Measurements from ENCODE around the gene WDR48. TPM values are rescaled to one million over a fixed set of nuclear protein-coding genes. Genes with fewer than 3 reads are reported as not detected.

Gene WDR48
- total and polyA plus RNA-seq, 12 donors: 8.0 to 37.2 (median 28.7) TPM

DNA sequence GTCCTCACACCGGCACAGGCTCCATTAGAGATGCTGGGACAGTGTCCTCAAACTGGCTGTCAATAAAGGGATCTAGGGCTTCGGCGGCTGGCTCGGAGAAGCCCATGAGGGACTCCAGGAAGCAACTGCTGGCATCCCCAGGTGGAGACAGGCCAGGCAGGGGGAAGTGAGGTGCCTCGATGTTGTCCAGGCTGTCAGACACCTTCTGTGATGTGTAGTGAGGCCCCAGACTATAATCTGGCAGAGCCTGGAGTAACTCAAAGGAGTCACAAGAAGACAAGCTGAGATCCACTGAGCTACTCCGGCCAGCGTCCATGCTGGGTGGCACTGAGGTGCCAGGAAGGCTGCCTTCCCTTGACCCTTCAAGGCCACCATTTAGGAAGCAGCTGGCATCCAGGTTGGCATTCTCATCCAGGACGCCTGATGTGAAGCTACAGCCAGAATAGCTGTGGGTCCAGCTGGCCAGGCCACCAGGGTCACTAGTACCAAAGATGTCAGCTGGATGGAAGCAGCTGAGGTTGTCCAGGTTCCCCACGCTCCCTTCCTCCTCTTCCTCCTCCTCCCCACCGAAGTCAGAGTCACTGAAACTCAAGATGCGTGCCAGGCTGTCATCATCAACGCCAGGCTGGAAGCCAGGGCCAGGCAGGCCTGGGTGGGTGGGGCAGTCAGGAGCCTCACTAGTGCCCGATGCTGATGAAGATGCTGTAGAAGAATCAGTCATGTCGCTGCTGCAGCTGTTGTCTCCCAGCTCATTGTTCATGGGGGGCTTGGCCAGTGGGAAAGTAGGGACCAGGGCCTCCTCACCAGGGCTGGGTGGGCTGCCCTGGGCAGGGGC is 91.5 kb downstream of the WDR48 start:
- DNase-seq: no peak
- no peaks in the 10 kb centered on the region for H3K9me3 ChIP-seq
- no peak for ATAC-seq
- peaks cover 49 to 91% (median 71%) of the 10 kb centered on the region in 9 donors for H3K4me1 ChIP-seq
- H3K36me3 ChIP-seq: peaks cover 0 to 75% (median 41%) of the 10 kb centered on the region in 9 donors
- no peaks in the 10 kb centered on the region for H3K27me3 ChIP-seq
- peak overlapping the region in 1 of 10 donors; percentile 61 for H3K27ac ChIP-seq
- 70 to 74% methylated on average over 14 of the region's 14 CpGs for WGBS, 2 donors
- TF ChIP-seq, protein P1, sequence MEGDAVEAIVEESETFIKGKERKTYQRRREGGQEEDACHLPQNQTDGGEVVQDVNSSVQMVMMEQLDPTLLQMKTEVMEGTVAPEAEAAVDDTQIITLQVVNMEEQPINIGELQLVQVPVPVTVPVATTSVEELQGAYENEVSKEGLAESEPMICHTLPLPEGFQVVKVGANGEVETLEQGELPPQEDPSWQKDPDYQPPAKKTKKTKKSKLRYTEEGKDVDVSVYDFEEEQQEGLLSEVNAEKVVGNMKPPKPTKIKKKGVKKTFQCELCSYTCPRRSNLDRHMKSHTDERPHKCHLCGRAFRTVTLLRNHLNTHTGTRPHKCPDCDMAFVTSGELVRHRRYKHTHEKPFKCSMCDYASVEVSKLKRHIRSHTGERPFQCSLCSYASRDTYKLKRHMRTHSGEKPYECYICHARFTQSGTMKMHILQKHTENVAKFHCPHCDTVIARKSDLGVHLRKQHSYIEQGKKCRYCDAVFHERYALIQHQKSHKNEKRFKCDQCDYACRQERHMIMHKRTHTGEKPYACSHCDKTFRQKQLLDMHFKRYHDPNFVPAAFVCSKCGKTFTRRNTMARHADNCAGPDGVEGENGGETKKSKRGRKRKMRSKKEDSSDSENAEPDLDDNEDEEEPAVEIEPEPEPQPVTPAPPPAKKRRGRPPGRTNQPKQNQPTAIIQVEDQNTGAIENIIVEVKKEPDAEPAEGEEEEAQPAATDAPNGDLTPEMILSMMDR (IDR thresholded peaks at IDR 0.05): no peak
- intact Hi-C loops (cut with DNase I): loop anchor here in 2 of 10 donors (5.0 to 10.0 kb wide), 2 partner anchors 39 to 242 kb away; partner anchors contain the start of gene SLC25A38 (in 1 of the 2)
- H3K4me3 ChIP-seq: no peak overlapping the region

DNA sequence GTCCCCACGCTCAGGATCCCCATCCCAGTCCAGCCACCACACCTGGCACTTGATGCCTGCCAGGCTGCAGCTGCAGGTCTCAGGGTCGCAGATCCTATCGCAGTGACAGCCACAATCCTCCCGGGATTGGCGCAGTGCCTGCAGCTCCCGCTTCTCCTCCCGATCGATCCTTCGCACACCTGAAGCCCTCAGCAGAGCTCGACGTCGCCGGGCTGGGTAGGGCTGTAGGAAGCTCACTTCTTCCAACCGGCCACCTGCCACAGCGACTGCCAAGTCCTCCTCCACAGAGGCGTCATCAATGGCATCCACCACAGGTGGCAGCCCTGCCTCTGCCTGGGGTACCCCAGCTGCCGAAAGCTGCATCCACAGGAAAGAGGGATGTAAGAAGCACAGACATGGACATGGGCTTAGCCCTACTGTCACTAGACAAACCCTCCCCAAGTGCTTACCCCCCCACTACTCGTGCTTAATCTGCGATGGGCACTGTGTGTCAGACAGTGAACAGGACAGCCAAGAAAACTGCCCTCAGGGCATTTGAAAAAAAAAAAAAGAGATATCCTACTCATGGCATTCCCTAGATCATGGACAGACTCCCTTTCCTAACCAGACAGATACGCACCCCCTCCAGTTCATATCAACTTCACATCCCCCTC is 92.4 kb downstream of the WDR48 start:
- 89 to 91% methylated on average over 20 of the region's 20 CpGs for WGBS, 2 donors
- Histone ChIP-seq H3K27me3 (no peaks in the 10 kb centered on the region), H3K4me3 (no peak overlapping the region), H3K27ac (no peak overlapping the region), H3K9me3 (no peaks in the 10 kb centered on the region), H3K4me1 (peaks cover 57 to 94% (median 75%) of the 10 kb centered on the region in 9 donors), H3K36me3 (peaks cover 0 to 72% (median 41%) of the 10 kb centered on the region in 9 donors)
- TF ChIP-seq, protein P1 (IDR thresholded peaks at IDR 0.05): no peak
- intact Hi-C loops (cut with DNase I): loop anchor here in 2 of 10 donors (5.0 to 10.0 kb wide), 2 partner anchors 38 to 241 kb away; partner anchors contain the start of gene SLC25A38 (in 1 of the 2)
- no peak for ATAC-seq
- DNase-seq: no peak

DNA sequence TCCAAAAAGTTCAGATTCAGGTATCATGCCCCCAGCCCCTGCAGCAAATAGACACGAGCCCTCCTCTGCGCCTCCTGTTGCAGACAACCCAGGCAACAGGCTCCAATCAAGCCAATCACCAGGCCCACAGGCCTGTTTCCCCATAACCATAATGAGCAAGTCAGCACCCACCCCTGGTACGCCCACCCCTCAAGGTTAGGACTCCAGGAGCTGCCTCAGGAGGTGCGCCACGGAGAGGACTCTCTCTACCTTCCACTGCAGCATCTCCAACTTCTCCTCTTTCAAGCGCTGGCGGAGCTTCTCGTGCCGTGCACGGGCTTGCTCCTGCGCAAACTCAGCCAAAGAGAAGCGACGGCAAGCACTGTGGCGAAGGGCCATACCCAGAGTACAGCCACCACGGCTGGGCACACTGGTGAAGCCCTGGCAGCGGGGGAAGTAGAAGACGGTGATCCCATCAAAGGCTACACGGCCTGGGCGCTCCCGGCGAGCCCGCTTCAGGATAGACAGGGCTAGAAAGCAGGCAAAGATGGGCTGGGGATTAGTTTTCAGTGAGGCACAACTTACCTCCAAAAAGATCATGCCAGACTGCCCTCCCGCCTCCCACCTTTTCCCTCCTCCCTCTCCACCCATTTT is 93.0 kb downstream of the WDR48 start:
- TF ChIP-seq, protein P1 (IDR thresholded peaks at IDR 0.05): no peak
- Histone ChIP-seq H3K9me3 (no peaks in the 10 kb centered on the region), H3K4me3 (no peak overlapping the region), H3K4me1 (peaks cover 60 to 94% (median 76%) of the 10 kb centered on the region in 9 donors), H3K36me3 (peaks cover 0 to 69% (median 41%) of the 10 kb centered on the region in 9 donors), H3K27me3 (no peaks in the 10 kb centered on the region), H3K27ac (no peak overlapping the region)
- DNase-seq (no peak), ATAC-seq (no peak)
- intact Hi-C loops (cut with DNase I): loop anchor here in 3 of 10 donors (5.0 to 10.0 kb wide), 3 partner anchors 37 to 240 kb away; partner anchors contain the start of gene SLC25A38 (in 1 of the 3)
- 96 to 98% methylated on average over 23 of the region's 23 CpGs for WGBS, 2 donors

- intact Hi-C loops (cut with DNase I): loop anchor here in 2 of 10 donors (5.0 to 10.0 kb wide), 2 partner anchors 41 to 239 kb away; partner anchors contain the start of gene SLC25A38 (in 1 of the 2)
- Histone ChIP-seq H3K4me1 (peaks cover 60 to 94% (median 78%) of the 10 kb centered on the region in 9 donors), H3K36me3 (peaks cover 0 to 57% (median 41%) of the 10 kb centered on the region in 9 donors), H3K4me3 (peak overlapping the region in 2 of 10 donors; percentile 18 to 34), H3K27ac (peak overlapping the region in 9 of 10 donors; percentile 8 to 100 (median 77)), H3K27me3 (no peaks in the 10 kb centered on the region), H3K9me3 (no peaks in the 10 kb centered on the region)
- peak in 3 of 8 donors; percentile 1 to 23 (median 9) for ATAC-seq
- TF ChIP-seq, protein P1 (IDR thresholded peaks at IDR 0.05): peak in 6 of 9 donors; percentile 10 to 39 (median 16)
- DNase-seq: peak in 1 of 2 donors; percentile 53
- WGBS, 2 donors: 53 to 60% methylated on average over 11 of the region's 11 CpGs
Observed at GRCh38 chr3:39146083-39146501, 94.3 kb downstream of the WDR48 start.

All from heart right ventricle (tissue), 16 donors.